Measurements from ENCODE around the gene SHMT2. TPM values are rescaled to one million over a fixed set of nuclear protein-coding genes. Genes with fewer than 3 reads are reported as not detected.

The SHMT2 gene
- total and polyA plus RNA-seq, 9 of the 15 experiments (the other 6 are each of a cell fraction or from before 2014, with no cell fraction given): 46.1 to 319 (median 115) TPM

GRCh38 chr12:57210926-57211692, 18.4 kb upstream of the SHMT2 start:
- Histone ChIP-seq H3K4me3 (no peak overlapping the region), H3K27ac (ENCODE audit: extremely low read depth, low read depth, low read length) (no peak overlapping the region), H3K9me3 (replicated peaks; ENCODE audit: control insufficient read depth, insufficient read depth, low read depth, low read length) (no peaks in the 10 kb centered on the region), H3K27me3 (ENCODE audit: control insufficient read depth in 2 of 2, insufficient read depth in 2 of 2, low read length in 2 of 2) (peaks cover 16 to 70% of the 10 kb centered on the region in 2 experiments; a peak in 4 of 5 replicates), H3K36me3 (ENCODE audit: control insufficient read depth, insufficient read depth, low read length) (no peaks in the 10 kb centered on the region), H4K20me1 (replicated peaks; ENCODE audit: control insufficient read depth, insufficient read depth, low read length) (peaks cover 21% of the 10 kb centered on the region), H3K9ac (ENCODE audit: insufficient read depth in 1 of 2, low read depth in 2 of 2, low read length in 2 of 2) (peak overlapping the region in 1 of 2 experiments; percentile 28; a peak in 1 of 4 replicates), H3K9me1 (ENCODE audit: control insufficient read depth, insufficient read depth, low read length) (peaks cover 2% of the 10 kb centered on the region), H2AFZ (ENCODE audit: low read depth, low read length) (no peak overlapping the region), H3K4me1 (replicated peaks in 1 of 2; ENCODE audit: control insufficient read depth in 2 of 2, insufficient read depth in 2 of 2, low read length in 2 of 2) (peaks cover 9 to 43% of the 10 kb centered on the region in 2 experiments; a peak in 4 of 5 replicates), H3K79me2 (ENCODE audit: control insufficient read depth, insufficient read depth, low read length) (no peaks in the 10 kb centered on the region), H3K4me2 (ENCODE audit: insufficient read depth, low read length) (no peak overlapping the region)
- in situ Hi-C loops (cut with MboI): no loop called here
- ChIA-PET POLR2A (interaction anchor here (1.2 kb wide), 1 partner anchor 22 kb away, joined by 4 read pairs; no protein-coding TSS in a partner anchor), CTCF (ENCODE audit: low intra/inter-chr PET ratio) (interaction anchor here (4.7 to 7.2 kb wide), 2 partner anchors 27 to 32 kb away, joined by 80 to 186 read pairs; a partner anchor contains a TSS)
- TF ChIP-seq NRF1 (conservative IDR thresholded peaks at IDR 0.05 in 1 of 2, IDR thresholded peaks at IDR 0.05 in 1 of 2) (no peak), ARID1B (IDR thresholded peaks at IDR 0.05) (no peak), L3MBTL2 (IDR thresholded peaks at IDR 0.05) (no peak), RFX5 (IDR thresholded peaks at IDR 0.05; ENCODE audit: low read depth, low read length) (no peak), ARID3A (IDR thresholded peaks at IDR 0.05; ENCODE audit: borderline replicate concordance, low read depth, low read length) (no peak), ZC3H11A (IDR thresholded peaks at IDR 0.05; ENCODE audit: low read depth, low read length) (no peak), CUX1 (CRISPR knock-in tag; IDR thresholded peaks at IDR 0.05) (no peak), TAF7 (tag; IDR thresholded peaks at IDR 0.05) (no peak)
- no TSS peak for BruUV-seq (replicated peaks)
- intact Hi-C loops (cut with micrococcal nuclease): no loop called here
- 10% methylated on average over 16 of the region's 16 CpGs for whole genome bisulfite sequencing (ENCODE audit: insufficient coverage, low coverage, missing lambda C conversion rate)
- FAIRE-seq (no peak), ATAC-seq (no peak), DNase-seq (ENCODE audit: extremely low read depth in 1 of 4, low spot score in 3 of 4) (no peak)

Data from K562 (cell line).